OCI-LY3 (cell line): ENCODE data around the gene GRM4.

ENCODE experiments used
- H2AFZ ChIP-seq: fragments of 200-600, 300-600 bp; shearing (Covaris generic); 2 replicates; pipeline ENCODE4 v1.6.0; 2014; ENCODE audit warnings: antibody characterized with exemption, low read depth, low read length
- H3K27ac ChIP-seq: fragments of 200-600, 300-600 bp; sonication (generic); 2 replicates; pipeline ENCODE4 v1.5.1; 2014; ENCODE audit warnings: mild to moderate bottlenecking, low read length, moderate library complexity, mixed read lengths
- H3K27me3 ChIP-seq: fragments of 200-600, 300-600 bp; sonication (generic); 2 replicates; pipeline ENCODE4 v1.6.1; 2014; ENCODE audit warnings: low read depth, low read length, mixed read lengths
- H3K36me3 ChIP-seq: fragments of 200-600, 300-600 bp; sonication (generic); replicated peaks from 2 replicates; pipeline ENCODE3; 2014; ENCODE audit warnings: low read depth, low read length, mixed read lengths
- H3K4me1 ChIP-seq: fragments of 300-600, 200-600 bp; sonication (generic); 2 replicates; pipeline ENCODE4 v1.6.1; 2014; ENCODE audit warnings: low read length, mixed read lengths
- H3K4me2 ChIP-seq: fragments of 200-600, 300-600 bp; sonication (generic); 2 replicates; pipeline ENCODE4 v1.6.1; 2014; ENCODE audit warnings: low read length, mixed read lengths
- H3K4me3 ChIP-seq: fragments of 300-600, 200-600 bp; sonication (generic); 2 replicates; pipeline ENCODE4 v1.5.1; 2014; ENCODE audit warnings: antibody characterized with exemption, mild to moderate bottlenecking, low read length, moderate library complexity
- H3K79me2 ChIP-seq: fragments of 300-600, 200-600 bp; shearing (Covaris generic); 2 replicates; pipeline ENCODE4 v1.6.1; 2014; ENCODE audit warnings: mild to moderate bottlenecking, low read length, mixed read lengths
- H3K9ac ChIP-seq: fragments of 300-600, 200-600 bp; shearing (Covaris generic); 2 replicates; pipeline ENCODE4 v1.6.0; 2014; ENCODE audit warnings: mild to moderate bottlenecking, low read length, moderate library complexity
- H3K9me3 ChIP-seq: fragments of 200-600, 300-600 bp; shearing (Covaris generic); 2 replicates; pipeline ENCODE4 v1.6.1; 2014; ENCODE audit warnings: low read length, mixed read lengths; ENCODE audit not compliant: insufficient read depth
- H4K20me1 ChIP-seq: fragments of 200-600, 300-600 bp; sonication (generic); 2 replicates; pipeline ENCODE4 v1.6.1; 2016; ENCODE audit warnings: low read length, mixed read lengths; ENCODE audit not compliant: insufficient read depth
- CTCF ChIP-seq: fragments of 200-600, 300-600 bp; sonication (generic); IDR thresholded peaks from 2 replicates; pipeline ENCODE4 v1.5.1; 2014; ENCODE audit warnings: antibody characterized with exemption, low read length, low read depth
- EZH2phosphoT487 ChIP-seq: fragments of 200-600 bp; shearing (Covaris generic); IDR thresholded peaks from 2 replicates; pipeline ENCODE4 v1.6.1; 2018; ENCODE audit warnings: antibody characterized with exemption, mixed run types, low read depth

GRM4 gene

GRCh38 chr6:34144581-34145160 lies 1.2 kb downstream of the GRM4 start:
- Histone ChIP-seq H3K4me2 (no peak overlapping the region), H2AFZ (no peak overlapping the region), H3K4me3 (no peak overlapping the region), H3K79me2 (no peaks in the 10 kb centered on the region), H3K36me3 (no peaks in the 10 kb centered on the region), H3K27me3 (no peaks in the 10 kb centered on the region), H4K20me1 (no peaks in the 10 kb centered on the region), H3K4me1 (no peaks in the 10 kb centered on the region), H3K27ac (no peak overlapping the region), H3K9ac (no peak overlapping the region), H3K9me3 (no peaks in the 10 kb centered on the region)
- TF ChIP-seq EZH2phosphoT487 (no peak), CTCF (no peak)

DNA sequence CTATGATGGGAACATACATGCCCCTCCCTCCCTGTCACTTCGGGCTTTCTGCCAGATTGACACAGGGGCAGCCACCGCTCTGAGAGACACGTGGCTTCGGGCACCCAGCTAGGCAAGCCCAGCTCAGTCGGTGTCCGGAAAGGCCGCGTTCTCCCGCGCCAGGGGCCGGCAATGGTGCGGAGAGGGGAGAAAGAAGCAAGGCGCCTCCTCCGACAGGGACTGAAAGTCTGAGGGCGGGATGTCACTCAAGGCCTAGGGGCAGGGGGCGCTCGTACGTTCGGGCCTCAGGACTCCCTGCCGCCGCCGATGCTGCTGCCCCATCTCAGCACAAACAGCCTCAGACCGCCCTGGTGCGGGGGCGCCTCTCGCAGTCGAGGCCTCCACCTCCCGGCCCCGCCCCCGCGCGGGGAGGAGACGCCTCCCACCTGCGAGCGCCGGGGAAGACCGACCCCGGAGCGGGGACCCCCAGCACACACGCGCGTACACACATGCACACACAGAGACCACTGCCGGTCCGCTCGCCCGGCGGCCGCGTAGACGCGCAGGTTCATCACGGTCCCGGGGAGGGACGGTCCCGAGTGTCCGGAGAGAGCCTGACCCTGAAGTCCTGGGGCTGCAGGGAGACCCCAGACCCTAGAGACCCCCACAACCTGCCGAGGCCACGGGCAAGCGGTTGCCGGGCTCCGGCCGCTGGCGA lies 1.9 kb downstream of the GRM4 start:
- TF ChIP-seq CTCF (no peak), EZH2phosphoT487 (no peak)
- Histone ChIP-seq H3K36me3 (no peaks in the 10 kb centered on the region), H3K27me3 (no peaks in the 10 kb centered on the region), H4K20me1 (no peaks in the 10 kb centered on the region), H3K4me3 (no peak overlapping the region), H3K27ac (no peak overlapping the region), H3K9me3 (no peaks in the 10 kb centered on the region), H2AFZ (no peak overlapping the region), H3K4me2 (no peak overlapping the region), H3K79me2 (no peaks in the 10 kb centered on the region), H3K4me1 (no peaks in the 10 kb centered on the region), H3K9ac (no peak overlapping the region)

- Histone ChIP-seq H3K36me3 (no peaks in the 10 kb centered on the region), H3K9ac (no peak overlapping the region), H3K4me3 (no peak overlapping the region), H2AFZ (no peak overlapping the region), H3K9me3 (no peaks in the 10 kb centered on the region), H3K79me2 (no peaks in the 10 kb centered on the region), H3K4me1 (no peaks in the 10 kb centered on the region), H3K27me3 (no peaks in the 10 kb centered on the region), H3K4me2 (no peak overlapping the region), H3K27ac (no peak overlapping the region), H4K20me1 (no peaks in the 10 kb centered on the region)
- TF ChIP-seq EZH2phosphoT487 (no peak), CTCF (no peak)
Measured at GRCh38 chr6:34143196-34143883, 2.5 kb downstream of the GRM4 start.
